Activated T-cell treated with anti-CD3 and anti-CD28 coated beads, Interleukin-2, amount 50 U/mL, for 4 hours (primary cell): Measurements from ENCODE around the gene PTPRM. TPM values are rescaled to one million over a fixed set of nuclear protein-coding genes. Genes with fewer than 3 reads are reported as not detected.

Experiments
- ATAC-seq, 2 donors: fragments of 200-7000 bp; cut with Tn5 transposase; one replicate each; pipeline ENCODE4 v1.10.0; 2021
- DNase-seq: peaks from one replicate; pipeline ENCODE4 v3.0.0-alpha.2; 2020
- H3K27me3 Mint-ChIP-seq: one replicate; pipeline ENCODE4 v1.8.0; 2021; ENCODE audit warnings: low read depth, mixed read lengths
- H3K36me3 Mint-ChIP-seq: one replicate; pipeline ENCODE4 v1.8.0; 2022; ENCODE audit warnings: mixed read lengths; ENCODE audit not compliant: insufficient read depth
- H3K4me1 Mint-ChIP-seq: one replicate; pipeline ENCODE4 v1.8.0; 2021; ENCODE audit warnings: low read depth, mixed read lengths
- H3K4me3 Mint-ChIP-seq: one replicate; pipeline ENCODE4 v1.8.0; 2021; ENCODE audit warnings: mild to moderate bottlenecking, moderate library complexity, mixed read lengths
- H3K9me3 Mint-ChIP-seq: one replicate; pipeline ENCODE4 v1.8.0; 2021; ENCODE audit warnings: mixed read lengths
- total RNA-seq, 3 donors: library from RNA; stranded (reverse); gene quantifications; one replicate each; pipeline ENCODE4 v1.2.1, GENCODE V29; 2021

Gene PTPRM
- total RNA-seq, 3 donors from 2014 or later, result 1.5 to 3.5 (median 2.3) TPM

GRCh38 chr18:7579176-7579917 is 12.2 kb downstream of the PTPRM start:
- DNase-seq, result no peak
- no peaks in the 10 kb centered on the region for H3K9me3 Mint-ChIP-seq
- H3K4me3 Mint-ChIP-seq, result no peak overlapping the region
- H3K36me3 Mint-ChIP-seq, result no peaks in the 10 kb centered on the region
- peaks cover 2% of the 10 kb centered on the region for H3K4me1 Mint-ChIP-seq
- peaks cover 4% of the 10 kb centered on the region for H3K27me3 Mint-ChIP-seq
- ATAC-seq, result no peak

- Mint-ChIP-seq H3K4me1 (peaks cover 2% of the 10 kb centered on the region), H3K4me3 (no peak overlapping the region), H3K36me3 (no peaks in the 10 kb centered on the region), H3K27me3 (peaks cover 4% of the 10 kb centered on the region), H3K9me3 (no peaks in the 10 kb centered on the region)
- DNase-seq, result no peak
- no peak for ATAC-seq
Observed at GRCh38 chr18:7579918-7580542, 12.9 kb downstream of the PTPRM start.

GRCh38 chr18:7584646-7585275 is 17.6 kb downstream of the PTPRM start:
- Mint-ChIP-seq H3K4me3 (no peak overlapping the region), H3K9me3 (no peaks in the 10 kb centered on the region), H3K4me1 (no peaks in the 10 kb centered on the region), H3K27me3 (peaks cover 2% of the 10 kb centered on the region), H3K36me3 (no peaks in the 10 kb centered on the region)
- DNase-seq, result no peak
- no peak for ATAC-seq

GRCh38 chr18:7585276-7585670 is 18.2 kb downstream of the PTPRM start:
- H3K4me3 Mint-ChIP-seq, result no peak overlapping the region
- H3K36me3 Mint-ChIP-seq, result no peaks in the 10 kb centered on the region
- no peak for DNase-seq
- peaks cover 2% of the 10 kb centered on the region for H3K27me3 Mint-ChIP-seq
- no peaks in the 10 kb centered on the region for H3K9me3 Mint-ChIP-seq
- ATAC-seq, result no peak
- H3K4me1 Mint-ChIP-seq, result no peaks in the 10 kb centered on the region

GRCh38 chr18:7586379-7586778 is 19.3 kb downstream of the PTPRM start:
- no peaks in the 10 kb centered on the region for H3K4me1 Mint-ChIP-seq
- ATAC-seq (no peak), DNase-seq (no peak)
- no peak overlapping the region for H3K4me3 Mint-ChIP-seq
- no peaks in the 10 kb centered on the region for H3K9me3 Mint-ChIP-seq
- peaks cover 2% of the 10 kb centered on the region for H3K27me3 Mint-ChIP-seq
- H3K36me3 Mint-ChIP-seq, result no peaks in the 10 kb centered on the region

- no peaks in the 10 kb centered on the region for H3K36me3 Mint-ChIP-seq
- H3K4me3 Mint-ChIP-seq, result no peak overlapping the region
- DNase-seq, result no peak
- H3K27me3 Mint-ChIP-seq, result no peaks in the 10 kb centered on the region
- H3K9me3 Mint-ChIP-seq, result no peaks in the 10 kb centered on the region
- ATAC-seq, result no peak
- H3K4me1 Mint-ChIP-seq, result no peaks in the 10 kb centered on the region
Observed at GRCh38 chr18:7590826-7591560, 23.9 kb downstream of the PTPRM start.

- no peaks in the 10 kb centered on the region for H3K36me3 Mint-ChIP-seq
- no peak for ATAC-seq
- no peaks in the 10 kb centered on the region for H3K4me1 Mint-ChIP-seq
Observed at GRCh38 chr18:7592305-7593071, 25.4 kb downstream of the PTPRM start.

GRCh38 chr18:7593218-7593819 is 26.2 kb downstream of the PTPRM start:
- no peak for ATAC-seq
- Mint-ChIP-seq H3K4me3 (no peak overlapping the region), H3K9me3 (no peaks in the 10 kb centered on the region), H3K27me3 (no peaks in the 10 kb centered on the region), H3K4me1 (no peaks in the 10 kb centered on the region), H3K36me3 (no peaks in the 10 kb centered on the region)
- no peak for DNase-seq

More at GRCh38 chr18:7592305-7593071, 25.4 kb downstream of the PTPRM start:
- no peak overlapping the region for H3K4me3 Mint-ChIP-seq
- no peak for DNase-seq
- no peaks in the 10 kb centered on the region for H3K27me3 Mint-ChIP-seq
- H3K9me3 Mint-ChIP-seq, result no peaks in the 10 kb centered on the region

GRCh38 chr18:7596147-7596546 is 29.0 kb downstream of the PTPRM start:
- H3K27me3 Mint-ChIP-seq, result no peaks in the 10 kb centered on the region
- no peak overlapping the region for H3K4me3 Mint-ChIP-seq
- DNase-seq (no peak), ATAC-seq (no peak)
- H3K4me1 Mint-ChIP-seq, result no peaks in the 10 kb centered on the region
- no peaks in the 10 kb centered on the region for H3K36me3 Mint-ChIP-seq
- H3K9me3 Mint-ChIP-seq, result no peaks in the 10 kb centered on the region

GRCh38 chr18:7597500-7597899 is 30.4 kb downstream of the PTPRM start:
- Mint-ChIP-seq H3K36me3 (no peaks in the 10 kb centered on the region), H3K4me1 (no peaks in the 10 kb centered on the region), H3K4me3 (no peak overlapping the region), H3K27me3 (no peaks in the 10 kb centered on the region), H3K9me3 (no peaks in the 10 kb centered on the region)
- DNase-seq (no peak), ATAC-seq (no peak)

- no peak overlapping the region for H3K4me3 Mint-ChIP-seq
- no peaks in the 10 kb centered on the region for H3K27me3 Mint-ChIP-seq
- no peaks in the 10 kb centered on the region for H3K9me3 Mint-ChIP-seq
- H3K4me1 Mint-ChIP-seq, result no peaks in the 10 kb centered on the region
- ATAC-seq, result no peak
- H3K36me3 Mint-ChIP-seq, result no peaks in the 10 kb centered on the region
- DNase-seq, result no peak
Observed at GRCh38 chr18:7598167-7599047, 31.3 kb downstream of the PTPRM start.

GRCh38 chr18:7600036-7600435 is 32.9 kb downstream of the PTPRM start:
- DNase-seq (no peak), ATAC-seq (no peak)
- no peaks in the 10 kb centered on the region for H3K9me3 Mint-ChIP-seq
- no peaks in the 10 kb centered on the region for H3K36me3 Mint-ChIP-seq
- no peak overlapping the region for H3K4me3 Mint-ChIP-seq
- H3K4me1 Mint-ChIP-seq, result no peaks in the 10 kb centered on the region
- no peaks in the 10 kb centered on the region for H3K27me3 Mint-ChIP-seq
